Suprapubic skin (tissue), 4 donors: ENCODE measurements around the gene SETMAR. TPM values are rescaled to one million over a fixed set of nuclear protein-coding genes. Genes with fewer than 3 reads are reported as not detected.

Experiments used
- DNase-seq, 2 donors: peaks; one replicate each; pipeline ENCODE4 v3.0.0-alpha.2; 2019; ENCODE audit warnings: low spot score in 2 of 2
- H3K27ac ChIP-seq: fragments of 200-600 bp; sonication (generic); one replicate; pipeline ENCODE4 v1.5.1; 2019
- H3K27me3 ChIP-seq: fragments of 200-600 bp; sonication (generic); one replicate; pipeline ENCODE4 v1.5.1; 2019
- H3K36me3 ChIP-seq: fragments of 200-600 bp; sonication (generic); one replicate; pipeline ENCODE4 v1.5.1; 2019
- H3K4me1 ChIP-seq: fragments of 200-600 bp; sonication (generic); one replicate; pipeline ENCODE4 v1.5.1; 2019
- H3K4me3 ChIP-seq: fragments of 200-600 bp; sonication (generic); one replicate; pipeline ENCODE4 v1.5.1; 2019; ENCODE audit warnings: mild to moderate bottlenecking
- H3K9me3 ChIP-seq: fragments of 200-600 bp; sonication (generic); one replicate; pipeline ENCODE4 v1.5.1; 2019
- CTCF ChIP-seq, 2 donors: fragments of 200-600 bp in 1 of 2; fragments of 450-650 bp in 1 of 2; sonication (generic) in 1 of 2; IDR thresholded peaks; one replicate each; pipeline ENCODE4 v1.5.1; 2016 to 2019; ENCODE audit warnings: antibody characterized with exemption in 2 of 2, mild to moderate bottlenecking in 1 of 2, moderate library complexity in 1 of 2
- EP300 ChIP-seq: sonication (generic); formaldehyde crosslinking; IDR thresholded peaks from one replicate; pipeline ENCODE4 v1.6.1; 2017; ENCODE audit warnings: antibody characterized with exemption
- POLR2A ChIP-seq, 2 donors: fragments of 450-650 bp; IDR thresholded peaks; one replicate each; pipeline ENCODE4 v1.6.1; 2017; ENCODE audit warnings: antibody characterized with exemption in 2 of 2, mild to moderate bottlenecking in 2 of 2, moderate library complexity in 2 of 2
- POLR2AphosphoS5 ChIP-seq, 3 donors: sonication (generic); formaldehyde crosslinking; IDR thresholded peaks; one replicate each; pipeline ENCODE4 v1.6.1; 2017; ENCODE audit warnings: antibody characterized with exemption in 3 of 3
- WGBS: methylation state at CpG from one replicate; pipeline ENCODE4 v1.1.5; 2018; 5-methylcytosine and 5-hydroxymethylcytosine counted together
- total RNA-seq, 4 donors: library from RNA; depleted of rRNA; stranded (reverse); fragments of >200 nt; gene quantifications; one replicate each; pipeline ENCODE4 v1.1.0, GENCODE V29; 2016

SETMAR gene
- total RNA-seq, 4 donors from 2014 or later = 13.4 to 27.4 (median 21.0) TPM

GRCh38 chr3:4351872-4352271, 48.7 kb downstream of the SETMAR start:
- no peak for TF ChIP-seq POLR2AphosphoS5 (IDR thresholded peaks at IDR 0.05)
- no peak for TF ChIP-seq CTCF (IDR thresholded peaks at IDR 0.05)
- no peak for TF ChIP-seq EP300
- no peak for TF ChIP-seq POLR2A (IDR thresholded peaks at IDR 0.05)
- Histone ChIP-seq H3K27me3 (no peaks in the 10 kb centered on the region), H3K4me3 (no peak overlapping the region), H3K36me3 (no peaks in the 10 kb centered on the region), H3K27ac (no peak overlapping the region), H3K9me3 (no peaks in the 10 kb centered on the region), H3K4me1 (peaks cover 7% of the 10 kb centered on the region)
- no peak for DNase-seq
- WGBS = 91% methylated on average over 4 of the region's 4 CpGs

GRCh38 chr3:4355401-4356219, 52.4 kb downstream of the SETMAR start:
- Histone ChIP-seq H3K4me1 (peaks cover 5% of the 10 kb centered on the region), H3K9me3 (no peaks in the 10 kb centered on the region), H3K27me3 (no peaks in the 10 kb centered on the region), H3K4me3 (no peak overlapping the region), H3K27ac (no peak overlapping the region), H3K36me3 (no peaks in the 10 kb centered on the region)
- WGBS = 67% methylated on average over 6 of the region's 6 CpGs
- no peak for TF ChIP-seq POLR2A (IDR thresholded peaks at IDR 0.05)
- TF ChIP-seq POLR2AphosphoS5 (IDR thresholded peaks at IDR 0.05) = no peak
- TF ChIP-seq CTCF (IDR thresholded peaks at IDR 0.05) = no peak
- no peak for TF ChIP-seq EP300
- DNase-seq = no peak

GRCh38 chr3:4356220-4356540, 53.0 kb downstream of the SETMAR start:
- H3K4me3 ChIP-seq = no peak overlapping the region
- H3K4me1 ChIP-seq = no peaks in the 10 kb centered on the region
- TF ChIP-seq CTCF (IDR thresholded peaks at IDR 0.05) = no peak
- H3K36me3 ChIP-seq = peaks cover under 1% of the 10 kb centered on the region
- DNase-seq = no peak
- H3K27ac ChIP-seq = no peak overlapping the region
- 92% methylated on average over 6 of the region's 6 CpGs for WGBS
- H3K9me3 ChIP-seq = no peaks in the 10 kb centered on the region
- no peaks in the 10 kb centered on the region for H3K27me3 ChIP-seq

- Histone ChIP-seq H3K4me1 (no peaks in the 10 kb centered on the region), H3K9me3 (no peaks in the 10 kb centered on the region), H3K27me3 (no peaks in the 10 kb centered on the region), H3K27ac (no peak overlapping the region), H3K36me3 (peaks cover 6% of the 10 kb centered on the region), H3K4me3 (no peak overlapping the region)
- WGBS = 75% methylated on average over 10 of the region's 10 CpGs
- no peak for DNase-seq
- TF ChIP-seq POLR2A (IDR thresholded peaks at IDR 0.05) = no peak
- no peak for TF ChIP-seq CTCF (IDR thresholded peaks at IDR 0.05)
- no peak for TF ChIP-seq POLR2AphosphoS5 (IDR thresholded peaks at IDR 0.05)
- TF ChIP-seq EP300 = no peak
These were observed 53.6 kb downstream of the SETMAR start for GRCh38 chr3:4356546-4357410.

GRCh38 chr3:4358273-4358672, 55.1 kb downstream of the SETMAR start:
- no peaks in the 10 kb centered on the region for H3K4me1 ChIP-seq
- TF ChIP-seq EP300 (no peak), CTCF (IDR thresholded peaks at IDR 0.05) (no peak), POLR2A (IDR thresholded peaks at IDR 0.05) (no peak), POLR2AphosphoS5 (IDR thresholded peaks at IDR 0.05) (no peak)
- no peak overlapping the region for H3K4me3 ChIP-seq
- 87% methylated on average over 4 of the region's 4 CpGs for WGBS
- no peaks in the 10 kb centered on the region for H3K9me3 ChIP-seq
- H3K27me3 ChIP-seq = no peaks in the 10 kb centered on the region
- peaks cover 15% of the 10 kb centered on the region for H3K36me3 ChIP-seq
- no peak for DNase-seq
- no peak overlapping the region for H3K27ac ChIP-seq
